Smooth muscle cell (in vitro differentiated cells): ENCODE data around the gene GLIPR2. TPM values are rescaled to one million over a fixed set of nuclear protein-coding genes. Genes with fewer than 3 reads are reported as not detected.
A peak's percentile ranks its signal among the peaks of the same experiment; 100 is the strongest.

Experiments used
- DNase-seq: peaks from one replicate; lab custom pipeline; 2025; ENCODE audit not compliant: unreplicated experiment; lab: John Stamatoyannopoulos, UW
- H2AFZ ChIP-seq: fragments of 200-600 bp; sonication (generic); 2 replicates; pipeline ENCODE4 v1.6.0; 2016; ENCODE audit warnings: antibody characterized with exemption, low read depth, mild to moderate bottlenecking
- H3F3A ChIP-seq: fragments of 200-600 bp; sonication (generic); 2 replicates; pipeline ENCODE4 v1.6.0; 2017; ENCODE audit warnings: antibody characterized with exemption, low read depth
- H3K27ac ChIP-seq: fragments of 200-600 bp; sonication (generic); 2 replicates; pipeline ENCODE4 v1.5.1; 2016; ENCODE audit warnings: low read depth, mild to moderate bottlenecking
- H3K27me3 ChIP-seq: fragments of 200-600 bp; sonication (generic); 2 replicates; pipeline ENCODE4 v1.6.1; 2016; ENCODE audit warnings: low read depth, mild to moderate bottlenecking
- H3K36me3 ChIP-seq: fragments of 200-600 bp; sonication (generic); 2 replicates; pipeline ENCODE4 v1.5.1; 2016; ENCODE audit warnings: low read depth
- H3K4me1 ChIP-seq: fragments of 200-600 bp; sonication (generic); 2 replicates; pipeline ENCODE4 v1.5.1; 2016; ENCODE audit warnings: low read depth
- H3K4me2 ChIP-seq: fragments of 200-600 bp; sonication (generic); 2 replicates; pipeline ENCODE4 v1.6.0; 2016; ENCODE audit warnings: mild to moderate bottlenecking
- H3K4me3 ChIP-seq: fragments of 200-600 bp; sonication (generic); 2 replicates; pipeline ENCODE4 v1.5.1; 2016; ENCODE audit warnings: mild to moderate bottlenecking
- H3K79me2 ChIP-seq: fragments of 200-600 bp; sonication (generic); 2 replicates; pipeline ENCODE4 v1.6.0; 2016; ENCODE audit warnings: low read depth, mild to moderate bottlenecking
- H3K9ac ChIP-seq: fragments of 200-600 bp; sonication (generic); 2 replicates; pipeline ENCODE4 v1.6.0; 2016; ENCODE audit warnings: low read depth
- H3K9me3 ChIP-seq: fragments of 200-600 bp; sonication (generic); replicated peaks from 2 replicates; pipeline ENCODE4 v1.5.1; 2016; ENCODE audit warnings: low read depth
- H4K20me1 ChIP-seq: fragments of 200-600 bp; sonication (generic); 2 replicates; pipeline ENCODE4 v1.6.0; 2016; ENCODE audit warnings: low read depth
- WGBS: methylation state at CpG from one replicate; pipeline ENCODE4 v1.1.7; 2016; ENCODE audit warnings: low lambda C conversion rate; 5-methylcytosine and 5-hydroxymethylcytosine counted together
- polyA plus RNA-seq: library from polyadenylated mRNA; unstranded; fragments of >200 nt; fragmentation: Nextera tagmentation; extraction: Ambion mirVana; gene quantifications from 2 replicates; pipeline ENCODE4 v1.2.1, GENCODE V29; 2016
- total RNA-seq: library from RNA; depleted of rRNA; stranded (reverse); fragments of >200 nt; gene quantifications from 2 replicates; pipeline ENCODE4 v1.2.3, GENCODE V29; 2014
- TF ChIP-seq, protein P1 (sequence below): fragments of 200-600 bp; sonication (generic); IDR thresholded peaks from 2 replicates; pipeline ENCODE4 v1.5.1; 2017; ENCODE audit warnings: borderline replicate concordance, mild to moderate bottlenecking, antibody characterized with exemption; ENCODE audit not compliant: insufficient read depth, poor library complexity, severe bottlenecking

Gene GLIPR2
- total and polyA plus RNA-seq, 2 experiments from 2014 or later = 30.7 to 121 TPM

GRCh38 chr9:36208521-36209253 is 72.2 kb downstream of the GLIPR2 start:
- TF ChIP-seq, protein P1, sequence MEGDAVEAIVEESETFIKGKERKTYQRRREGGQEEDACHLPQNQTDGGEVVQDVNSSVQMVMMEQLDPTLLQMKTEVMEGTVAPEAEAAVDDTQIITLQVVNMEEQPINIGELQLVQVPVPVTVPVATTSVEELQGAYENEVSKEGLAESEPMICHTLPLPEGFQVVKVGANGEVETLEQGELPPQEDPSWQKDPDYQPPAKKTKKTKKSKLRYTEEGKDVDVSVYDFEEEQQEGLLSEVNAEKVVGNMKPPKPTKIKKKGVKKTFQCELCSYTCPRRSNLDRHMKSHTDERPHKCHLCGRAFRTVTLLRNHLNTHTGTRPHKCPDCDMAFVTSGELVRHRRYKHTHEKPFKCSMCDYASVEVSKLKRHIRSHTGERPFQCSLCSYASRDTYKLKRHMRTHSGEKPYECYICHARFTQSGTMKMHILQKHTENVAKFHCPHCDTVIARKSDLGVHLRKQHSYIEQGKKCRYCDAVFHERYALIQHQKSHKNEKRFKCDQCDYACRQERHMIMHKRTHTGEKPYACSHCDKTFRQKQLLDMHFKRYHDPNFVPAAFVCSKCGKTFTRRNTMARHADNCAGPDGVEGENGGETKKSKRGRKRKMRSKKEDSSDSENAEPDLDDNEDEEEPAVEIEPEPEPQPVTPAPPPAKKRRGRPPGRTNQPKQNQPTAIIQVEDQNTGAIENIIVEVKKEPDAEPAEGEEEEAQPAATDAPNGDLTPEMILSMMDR = no peak
- Histone ChIP-seq H3K4me3 (no peak overlapping the region), H3F3A (peaks cover 59% of the 10 kb centered on the region), H3K4me2 (peak overlapping the region; percentile 61), H4K20me1 (peaks cover 84% of the 10 kb centered on the region), H3K27me3 (no peaks in the 10 kb centered on the region), H3K4me1 (peaks cover 12% of the 10 kb centered on the region), H3K27ac (peak overlapping the region; percentile 93), H3K36me3 (peaks cover 8% of the 10 kb centered on the region), H3K79me2 (peaks cover 25% of the 10 kb centered on the region), H3K9me3 (no peaks in the 10 kb centered on the region), H3K9ac (peak overlapping the region; percentile 55), H2AFZ (no peak overlapping the region)
- DNase-seq = no peak
- 62% methylated on average over 10 of the region's 10 CpGs for WGBS

DNA sequence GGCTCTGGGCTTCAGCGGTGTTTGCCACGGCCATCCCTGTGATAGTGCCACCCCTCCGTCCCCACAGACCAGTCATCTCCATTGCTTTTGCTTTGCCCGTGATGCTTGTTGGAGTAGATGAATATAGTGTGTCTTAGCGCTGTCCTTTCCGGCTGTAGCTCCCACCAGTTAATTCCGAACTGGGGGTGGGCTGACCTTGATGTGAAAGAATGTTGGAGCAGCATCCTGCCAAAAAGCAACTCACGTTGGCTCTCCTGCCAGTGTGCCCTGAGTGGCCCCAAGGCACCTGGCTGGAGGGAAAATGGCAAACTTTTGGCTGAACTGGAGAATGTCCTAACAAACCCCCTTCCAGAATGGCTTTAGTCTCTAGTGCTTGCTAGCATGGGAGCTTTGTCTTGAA is 74.2 kb downstream of the GLIPR2 start:
- Histone ChIP-seq H3K9me3 (no peaks in the 10 kb centered on the region), H3K27me3 (no peaks in the 10 kb centered on the region), H3F3A (peaks cover 70% of the 10 kb centered on the region), H3K36me3 (no peaks in the 10 kb centered on the region), H3K27ac (no peak overlapping the region), H3K4me1 (peaks cover 20% of the 10 kb centered on the region), H3K4me2 (no peak overlapping the region), H2AFZ (no peak overlapping the region), H3K4me3 (no peak overlapping the region), H3K79me2 (peaks cover 25% of the 10 kb centered on the region), H4K20me1 (peaks cover 96% of the 10 kb centered on the region), H3K9ac (no peak overlapping the region)
- WGBS = 90% methylated on average over 8 of the region's 8 CpGs
- no peak for DNase-seq
- TF ChIP-seq, protein P1 = no peak

DNA sequence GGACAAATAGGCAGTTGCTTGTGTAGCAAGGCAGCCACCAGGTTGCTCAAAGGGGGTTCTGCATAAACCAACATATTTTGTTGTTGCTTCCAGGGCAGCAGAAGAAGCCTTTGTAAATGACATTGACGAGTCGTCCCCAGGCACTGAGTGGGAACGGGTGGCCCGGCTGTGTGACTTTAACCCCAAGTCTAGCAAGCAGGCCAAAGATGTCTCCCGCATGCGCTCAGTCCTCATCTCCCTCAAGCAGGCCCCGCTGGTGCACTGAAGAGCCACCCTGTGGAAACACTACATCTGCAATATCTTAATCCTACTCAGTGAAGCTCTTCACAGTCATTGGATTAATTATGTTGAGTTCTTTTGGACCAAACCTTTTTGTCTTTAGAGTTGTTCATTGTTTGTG is 75.0 kb downstream of the GLIPR2 start:
- Histone ChIP-seq H3K9me3 (no peaks in the 10 kb centered on the region), H3F3A (peaks cover 66% of the 10 kb centered on the region), H3K27me3 (no peaks in the 10 kb centered on the region), H3K4me1 (peaks cover 20% of the 10 kb centered on the region), H4K20me1 (peaks cover 92% of the 10 kb centered on the region), H3K79me2 (peaks cover 25% of the 10 kb centered on the region), H3K4me3 (no peak overlapping the region), H3K4me2 (no peak overlapping the region), H2AFZ (no peak overlapping the region), H3K27ac (no peak overlapping the region), H3K36me3 (no peaks in the 10 kb centered on the region), H3K9ac (no peak overlapping the region)
- DNase-seq = no peak
- 97% methylated on average over 7 of the region's 7 CpGs for WGBS
- TF ChIP-seq, protein P1 = no peak

- WGBS = 80% methylated on average over 4 of the region's 4 CpGs
- peaks cover 3% of the 10 kb centered on the region for H3K36me3 ChIP-seq
These were observed 76.9 kb downstream of the GLIPR2 start for GRCh38 chr9:36213387-36213786.

More at GRCh38 chr9:36213387-36213786, 76.9 kb downstream of the GLIPR2 start:
- Histone ChIP-seq H3K4me3 (no peak overlapping the region), H3F3A (peaks cover 53% of the 10 kb centered on the region), H3K4me2 (no peak overlapping the region), H3K9ac (no peak overlapping the region), H3K27me3 (no peaks in the 10 kb centered on the region), H3K4me1 (peaks cover 8% of the 10 kb centered on the region), H3K79me2 (peaks cover 25% of the 10 kb centered on the region), H2AFZ (no peak overlapping the region), H4K20me1 (peaks cover 81% of the 10 kb centered on the region), H3K9me3 (no peaks in the 10 kb centered on the region), H3K27ac (peak overlapping the region; percentile 74)
- DNase-seq = no peak
- TF ChIP-seq, protein P1 = no peak
